HL-60/S4 treated with phorbol 12-myristate 13-acetate at 8.2 ng/mL for 4 days and 3 days (cell line): ENCODE data around the gene P3H2.
"Not testable (repeated sequence)": the region's sequence is repeated elsewhere in the genome, so short reads cannot be mapped to it uniquely, and the experiment has no call there.

Source experiments
- in situ Hi-C: fragments of 300-500 bp; cut with MboI; formaldehyde crosslinking; loops from 2 replicates; pipeline ENCODE4 v1.15.0; 2022; ENCODE audit warnings: low sequenced_read_pairs

The P3H2 gene

DNA sequence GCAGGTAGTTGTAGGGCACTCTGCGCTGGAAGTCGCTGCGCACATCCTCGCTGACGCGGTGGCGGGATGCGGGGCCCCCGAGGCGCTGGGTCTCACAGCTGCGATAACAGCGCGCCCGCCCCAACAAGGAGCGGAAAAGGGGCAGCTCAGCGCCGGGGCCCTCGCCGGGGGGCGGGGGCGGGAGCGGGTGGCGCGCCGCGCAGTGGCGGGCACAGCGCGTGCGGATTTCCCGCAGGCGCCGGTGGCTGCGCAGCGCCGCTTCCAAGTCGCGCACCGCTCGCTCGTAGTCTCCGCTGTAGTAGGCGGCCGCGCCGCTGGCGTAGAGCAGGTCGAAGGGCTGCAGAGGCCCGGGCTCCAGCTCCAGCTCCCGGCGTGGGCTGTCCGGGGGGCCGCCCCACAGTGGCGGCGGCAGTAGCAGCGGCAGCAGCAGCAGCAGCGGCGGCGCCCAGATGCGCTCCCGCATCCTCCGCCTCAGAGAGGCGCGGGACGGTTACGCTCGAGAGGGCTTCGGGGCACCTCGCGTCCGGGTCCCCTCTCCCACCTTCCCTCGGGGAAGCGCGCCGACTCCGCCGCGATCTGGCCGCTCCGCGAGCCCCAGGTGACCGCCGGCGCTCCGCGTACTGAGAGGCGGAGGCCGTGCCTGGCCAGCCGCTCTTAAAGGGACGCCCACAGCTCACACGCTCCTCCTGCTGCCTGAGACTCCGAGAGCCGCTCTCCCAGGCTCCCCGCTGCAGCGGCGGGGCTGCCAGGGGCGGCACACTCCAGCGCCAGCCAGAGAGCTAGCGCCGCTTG lies at the start of gene P3H2:
TSS of gene P3H2 (minus strand) at position 629 of the 792 bp plus-strand sequence. CDS start at position 463, 166 bp downstream.
- in situ Hi-C loops: no loop called here

DNA sequence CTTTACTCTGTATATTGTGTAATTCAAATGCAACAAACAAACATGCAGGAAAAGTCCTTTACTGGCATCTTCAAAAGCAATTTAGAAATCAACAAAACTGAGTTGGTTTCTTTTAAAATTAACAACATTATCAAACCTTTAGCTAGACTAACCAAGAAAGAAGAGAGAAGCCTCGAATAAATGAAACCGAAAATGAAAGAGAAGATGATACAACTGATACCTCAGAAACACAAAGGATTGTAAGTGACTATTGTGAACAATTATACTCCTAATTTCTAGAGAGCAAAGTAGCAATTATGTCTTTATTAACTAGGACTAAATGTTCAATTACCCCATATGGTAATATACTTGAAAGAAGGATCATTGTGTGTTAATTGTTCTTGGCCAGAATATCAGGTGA lies 49.2 kb upstream of the P3H2 start:
- in situ Hi-C loops: no loop called here

DNA sequence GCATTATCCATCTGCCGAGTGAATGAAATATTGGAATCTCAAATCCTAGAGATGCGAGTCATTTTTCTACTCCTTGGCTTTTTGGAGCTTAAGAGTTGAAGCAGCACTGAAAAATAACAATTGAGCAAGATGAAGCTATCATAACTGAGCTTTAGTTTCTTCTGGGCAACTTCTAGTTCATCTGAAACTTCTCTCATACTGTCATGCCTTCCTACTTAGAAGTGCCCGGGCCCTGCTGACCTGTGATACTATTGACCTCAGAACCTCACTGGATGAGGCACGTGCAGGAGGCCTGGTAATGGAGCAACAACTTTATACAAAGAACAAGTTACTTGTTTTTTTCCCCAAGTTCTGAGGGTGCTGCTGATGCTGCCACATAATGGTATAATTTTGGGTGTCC lies 48.5 kb upstream of the P3H2 start:
- in situ Hi-C loops: no loop called here

GRCh38 chr3:190167936-190168680 lies 47.4 kb upstream of the P3H2 start:
- in situ Hi-C loops: no loop called here

- in situ Hi-C loops: no loop called here
These were observed 46.3 kb upstream of the P3H2 start for GRCh38 chr3:190166948-190167347.

DNA sequence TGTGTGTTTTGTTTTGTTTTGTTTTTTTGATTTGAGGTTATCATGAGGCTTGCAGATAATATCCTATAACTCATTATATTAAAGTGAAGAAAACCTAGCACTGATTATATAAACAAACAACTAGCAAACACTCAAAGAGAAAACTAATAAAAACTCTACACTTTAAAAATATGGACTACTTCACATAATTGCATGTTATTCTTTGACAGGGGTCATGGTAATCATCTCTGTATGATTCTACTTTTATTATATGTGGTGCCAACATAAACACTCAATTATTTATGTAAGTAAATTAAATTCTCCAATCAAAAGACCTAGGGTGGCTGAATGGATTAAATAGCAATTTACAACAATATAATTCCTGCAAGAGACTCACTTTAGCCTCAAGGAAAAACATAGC lies 44.6 kb upstream of the P3H2 start:
- in situ Hi-C loops: no loop called here

DNA sequence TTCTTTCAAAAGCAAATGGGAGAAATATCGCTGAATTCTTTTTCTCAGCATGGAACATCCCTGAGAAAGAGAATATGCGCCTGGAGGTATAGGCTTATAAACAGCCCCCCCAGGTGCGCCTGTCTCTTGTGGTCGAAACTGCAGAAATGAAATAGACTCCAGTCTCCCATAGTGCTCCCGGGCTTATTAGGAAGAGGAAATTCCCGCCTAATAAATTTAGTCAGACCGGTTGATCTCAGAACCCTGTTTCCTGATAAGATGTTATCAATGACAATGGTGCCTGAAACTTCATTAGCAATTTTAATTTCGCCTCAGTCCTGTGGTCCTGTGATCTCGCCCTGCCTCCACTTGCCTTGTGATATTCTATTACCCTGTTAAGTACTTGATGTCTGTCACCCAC lies 41.3 kb upstream of the P3H2 start:
- in situ Hi-C loops: not testable (repeated sequence)

DNA sequence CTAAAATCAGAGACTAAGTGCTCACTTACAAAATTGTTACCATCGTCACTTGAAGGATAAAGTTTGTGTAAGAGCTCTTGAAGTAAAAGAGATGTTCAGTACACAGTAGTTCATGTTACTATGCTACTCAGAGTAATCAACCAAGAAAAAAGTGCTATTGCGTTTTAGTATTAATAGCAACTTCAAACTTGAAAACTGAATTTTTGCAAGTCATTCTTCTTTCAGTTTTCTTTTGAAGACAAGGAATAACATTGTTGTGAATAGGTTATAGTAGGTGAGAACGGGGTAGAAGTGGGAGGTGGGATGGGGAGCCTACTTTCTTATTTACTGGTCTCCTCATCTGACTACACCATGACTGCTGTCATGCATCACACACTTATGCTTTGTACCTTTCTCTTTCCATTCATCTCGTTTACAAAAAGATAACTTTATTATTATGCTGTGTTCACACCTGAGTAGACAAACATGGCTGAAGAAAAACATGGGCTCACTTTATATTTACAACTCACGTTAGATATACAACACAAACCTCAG lies 39.3 kb upstream of the P3H2 start:
- in situ Hi-C loops: no loop called here

GRCh38 chr3:190158261-190158660 lies 37.6 kb upstream of the P3H2 start:
- in situ Hi-C loops: no loop called here

GRCh38 chr3:190155752-190156151 lies 35.1 kb upstream of the P3H2 start:
- in situ Hi-C loops: no loop called here

DNA sequence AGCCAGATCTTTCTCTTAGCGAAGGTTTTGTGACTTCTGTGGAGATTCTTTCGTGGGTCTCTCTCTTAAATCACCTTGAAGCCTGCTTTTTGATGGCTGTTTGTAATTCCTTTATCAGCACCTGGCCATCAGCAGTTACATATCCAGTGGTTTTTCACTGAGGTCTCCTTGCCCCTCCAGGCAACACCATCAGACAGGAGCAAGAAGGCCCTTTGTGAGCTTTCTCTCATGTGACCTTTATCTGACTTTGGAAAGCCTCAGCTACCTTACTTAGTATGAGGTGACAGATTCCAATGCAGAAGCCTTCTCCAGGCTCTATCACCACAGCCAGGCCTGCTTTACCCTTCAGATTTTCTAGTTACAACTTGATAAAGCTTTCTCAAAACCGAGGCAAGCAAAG lies 30.0 kb upstream of the P3H2 start:
- in situ Hi-C loops: no loop called here

GRCh38 chr3:190149830-190150619 lies 29.3 kb upstream of the P3H2 start:
- in situ Hi-C loops: not testable (repeated sequence)

GRCh38 chr3:190144793-190145192 lies 24.1 kb upstream of the P3H2 start:
- in situ Hi-C loops: not testable (repeated sequence)

DNA sequence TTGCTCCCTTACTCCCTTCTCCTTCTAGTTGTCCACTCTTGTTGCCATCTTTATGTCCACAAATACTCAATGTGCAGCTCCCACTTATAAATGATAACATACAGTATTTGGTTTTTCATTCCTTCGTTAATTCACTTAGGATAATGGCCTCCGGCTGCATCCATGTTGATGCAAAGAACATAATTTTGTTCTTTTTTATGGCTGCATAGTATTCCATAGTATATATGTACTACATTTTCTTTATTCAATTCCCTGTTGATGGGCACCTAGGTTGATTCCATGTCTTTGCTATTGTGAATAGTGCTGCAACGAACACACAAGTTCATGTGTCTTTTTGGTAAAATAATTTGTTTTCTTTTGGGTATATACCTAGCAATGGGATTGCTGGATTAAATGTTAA lies 21.3 kb upstream of the P3H2 start:
- in situ Hi-C loops: no loop called here

DNA sequence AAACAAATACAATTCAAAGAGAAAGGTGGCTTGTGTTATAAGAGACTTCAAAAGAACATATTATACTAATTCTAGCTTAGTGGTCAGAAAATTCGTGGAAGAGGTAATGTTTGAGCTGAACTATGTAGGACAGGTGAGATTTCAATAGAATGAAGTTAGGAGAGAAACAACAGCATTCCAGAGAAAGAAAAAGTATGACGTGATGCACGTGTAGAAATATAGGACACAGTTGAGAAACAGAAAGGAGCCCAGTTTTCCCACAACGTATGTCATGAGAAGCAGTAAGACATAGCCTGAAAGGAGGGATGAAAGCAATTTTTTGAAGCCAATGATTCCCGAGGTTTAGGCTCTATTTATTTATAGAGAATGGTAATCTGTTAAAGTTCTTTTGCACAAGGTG lies 18.7 kb upstream of the P3H2 start:
- in situ Hi-C loops: no loop called here

DNA sequence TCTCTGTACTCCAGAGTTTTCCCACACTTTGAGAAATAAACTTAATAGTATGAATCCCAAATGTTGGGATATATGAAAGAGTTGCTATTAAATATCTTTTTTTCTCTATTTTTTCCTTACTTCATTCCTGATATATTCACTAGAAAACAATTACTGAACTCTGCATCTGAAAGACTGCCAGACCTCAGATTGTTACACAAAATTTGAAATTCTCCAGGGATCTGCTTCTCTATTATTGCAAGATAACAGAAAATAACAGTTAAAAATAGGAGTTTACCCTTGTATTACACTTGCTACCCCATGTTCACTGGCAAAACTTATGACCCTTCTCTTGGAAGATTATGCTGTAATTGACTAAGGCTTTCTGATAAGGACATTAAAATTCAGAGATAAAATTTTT lies 11.7 kb upstream of the P3H2 start:
- in situ Hi-C loops: no loop called here

DNA sequence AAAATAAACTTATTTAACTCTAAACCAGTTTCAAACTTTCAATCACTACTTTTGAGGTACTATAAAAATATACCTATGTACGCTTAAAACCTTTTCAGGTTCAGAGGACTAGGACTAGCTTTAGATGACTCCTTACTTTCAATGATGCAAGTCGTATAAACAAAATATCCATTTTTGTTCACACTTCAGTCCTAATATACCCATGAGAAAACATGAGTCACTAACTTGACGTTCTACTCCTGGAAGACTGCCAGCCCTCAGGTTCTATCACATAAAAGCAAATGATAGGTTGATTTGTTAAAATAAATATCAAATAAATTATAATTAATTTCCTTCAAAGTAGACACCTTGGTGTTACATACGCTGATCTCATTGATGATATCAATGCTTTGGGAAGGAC lies 10.6 kb upstream of the P3H2 start:
- in situ Hi-C loops: no loop called here

- in situ Hi-C loops: no loop called here
These were observed 10.0 kb upstream of the P3H2 start for GRCh38 chr3:190130696-190131095.

DNA sequence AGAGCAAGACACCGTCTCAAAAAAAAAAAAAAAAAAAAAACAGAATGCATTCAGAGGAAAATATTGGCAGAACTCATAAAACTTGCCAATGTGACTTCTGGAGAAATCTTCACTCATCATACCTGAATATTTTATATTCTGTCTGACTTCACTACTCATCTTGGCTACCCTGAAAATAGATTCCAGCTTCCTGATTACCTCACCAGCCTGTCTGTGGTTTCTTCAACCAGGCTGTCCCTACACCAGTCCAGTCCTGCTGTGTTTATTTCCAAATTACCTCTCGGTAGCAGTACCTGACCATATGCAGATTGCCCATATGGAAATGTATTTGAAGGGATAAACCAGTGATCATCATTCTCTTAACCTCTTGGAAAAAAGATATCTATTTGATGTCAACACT lies 9.3 kb upstream of the P3H2 start:
- in situ Hi-C loops: no loop called here

GRCh38 chr3:190127797-190128196 lies 7.1 kb upstream of the P3H2 start:
- in situ Hi-C loops: no loop called here

DNA sequence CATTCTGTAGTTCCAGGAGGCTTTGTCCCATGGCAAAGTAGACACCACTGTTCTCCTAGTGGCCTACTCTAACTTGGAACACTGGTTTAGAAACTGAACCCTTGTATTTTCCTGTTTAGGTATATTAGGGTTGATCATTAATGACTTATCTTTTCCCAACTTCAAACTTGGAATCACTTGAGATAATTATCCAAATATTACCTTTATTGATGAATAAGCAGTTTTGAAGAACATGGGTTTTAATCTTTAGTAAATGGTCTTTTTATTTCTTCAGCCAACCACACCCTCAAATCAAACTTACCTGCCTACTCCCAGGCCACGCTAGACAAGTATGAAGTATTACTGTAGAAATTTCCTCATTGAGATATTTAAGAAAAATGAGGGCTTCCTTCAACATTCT lies 6.5 kb upstream of the P3H2 start:
- in situ Hi-C loops: no loop called here
